K562 (cell line): ENCODE results near the gene CACNA2D4. TPM values are rescaled to one million over a fixed set of nuclear protein-coding genes. Genes with fewer than 3 reads are reported as not detected.
A peak's percentile ranks its signal among the peaks of the same experiment; 100 is the strongest.

Experiments used
- ATAC-seq: fragments of 200-7000 bp; cut with Tn5 transposase; 3 replicates; pipeline ENCODE4 v1.9.1; 2020; ENCODE audit warnings: moderate library complexity
- BruUV-seq: library from RNA; stranded (reverse); fragments of 400-500 nt; replicated peaks from 2 replicates; lab custom pipeline; 2021; lab: Mats Ljungman, UMichigan
- CTCF ChIA-PET: fragments of 300-600 bp; formaldehyde crosslinking; extraction: SDS; loops from one replicate; lab custom pipeline; 2021; ENCODE audit warnings: low intra/inter-chr PET ratio; lab: Yijun Ruan, JAX
- POLR2A ChIA-PET: fragments of 300-600, 350-650 bp; sonication (Branson Sonifier 250); formaldehyde crosslinking; extraction: SDS; loops from one replicate; lab custom pipeline; 2021; ENCODE audit warnings: antibody characterized with exemption, inconsistent platforms; lab: Yijun Ruan, JAX
- DNase-seq, 4 experiments: peaks; one replicate each; pipeline versions ENCODE4 v3.0.0 to v3.0.0-alpha.2; 2011 to 2018; ENCODE audit warnings: low spot score in 3 of 4, mixed read lengths in 3 of 4; ENCODE audit errors: extremely low read depth in 1 of 4
- FAIRE-seq: peaks from 2 replicates; lab custom pipeline; 2011; peaks lifted over from hg19 to GRCh38; lab: Jason Lieb, UNC
- H2AFZ ChIP-seq: 2 replicates; pipeline ENCODE4 v1.6.0; 2011; ENCODE audit warnings: low read depth, low read length, control low read depth, inconsistent platforms
- H3K27ac ChIP-seq: fragments of 200-600 bp; 3 replicates; pipeline ENCODE4 v1.8.0; 2011; ENCODE audit warnings: low read depth, mild to moderate bottlenecking, control low read depth, inconsistent platforms, low read length, moderate library complexity, mixed read lengths; ENCODE audit errors: extremely low read depth
- H3K27me3 ChIP-seq, 2 experiments: fragments of 300-600 bp in 1 of 2; 2 replicates in 1 of 2; 3 replicates in 1 of 2; pipeline versions ENCODE4 v1.6.0 to v1.8.0; 2011; ENCODE audit warnings: inconsistent platforms in 2 of 2, low read length in 2 of 2, mild to moderate bottlenecking in 1 of 2, mixed read lengths in 1 of 2, moderate library complexity in 1 of 2; ENCODE audit not compliant: control insufficient read depth in 2 of 2, insufficient read depth in 2 of 2
- H3K36me3 ChIP-seq: fragments of 300-600 bp; 3 replicates; pipeline ENCODE4 v1.8.0; 2011; ENCODE audit warnings: mild to moderate bottlenecking, low read length, inconsistent platforms; ENCODE audit not compliant: control insufficient read depth, insufficient read depth
- H3K4me1 ChIP-seq, 2 experiments: fragments of 200-600 bp in 1 of 2; replicated peaks in 1 of 2; 2 replicates in 1 of 2; 3 replicates in 1 of 2; pipeline versions ENCODE4 v1.5.1 to v1.8.0; 2011; ENCODE audit warnings: inconsistent platforms in 2 of 2, low read length in 2 of 2, mild to moderate bottlenecking in 1 of 2, mixed read lengths in 1 of 2, moderate library complexity in 1 of 2; ENCODE audit not compliant: control insufficient read depth in 2 of 2, insufficient read depth in 2 of 2
- H3K4me2 ChIP-seq: 2 replicates; pipeline ENCODE4 v1.6.1; 2011; ENCODE audit warnings: low read length, control low read depth, inconsistent platforms, mixed read lengths; ENCODE audit not compliant: insufficient read depth
- H3K4me3 ChIP-seq: fragments of 200-600 bp; sonication (generic), shearing (Covaris generic); 2 replicates; pipeline ENCODE4 v1.5.1; 2016; ENCODE audit warnings: control low read depth, inconsistent platforms
- H3K79me2 ChIP-seq: fragments of 200-600 bp; 3 replicates; pipeline ENCODE4 v1.8.0; 2011; ENCODE audit warnings: low read length, inconsistent platforms; ENCODE audit not compliant: control insufficient read depth, insufficient read depth
- H3K9ac ChIP-seq, 2 experiments: 2 replicates each; pipeline versions ENCODE4 v1.6.0 to v1.6.1; 2011; ENCODE audit warnings: low read depth in 2 of 2, low read length in 2 of 2, control low read depth in 1 of 2, inconsistent platforms in 1 of 2, mild to moderate bottlenecking in 1 of 2, mixed read lengths in 1 of 2; ENCODE audit not compliant: insufficient read depth in 1 of 2
- H3K9me1 ChIP-seq: one replicate; pipeline ENCODE4 v1.6.0; 2011; ENCODE audit warnings: inconsistent platforms, mild to moderate bottlenecking, low read length, moderate library complexity; ENCODE audit not compliant: control insufficient read depth, insufficient read depth
- H3K9me3 ChIP-seq: replicated peaks from 2 replicates; pipeline ENCODE4 v1.5.1; 2011; ENCODE audit warnings: low read depth, low read length, inconsistent platforms; ENCODE audit not compliant: control insufficient read depth, insufficient read depth
- H4K20me1 ChIP-seq: replicated peaks from 2 replicates; pipeline ENCODE4 v1.6.1; 2011; ENCODE audit warnings: low read length, inconsistent platforms, mixed read lengths; ENCODE audit not compliant: control insufficient read depth, insufficient read depth
- ARID1B ChIP-seq: fragments of 450-650 bp; IDR thresholded peaks from 2 replicates; pipeline ENCODE4 v1.6.1; 2016; ENCODE audit warnings: antibody characterized with exemption, mild to moderate bottlenecking, inconsistent platforms
- ETV1 ChIP-seq: fragments of 450-650 bp; conservative IDR thresholded peaks from 2 replicates; pipeline ENCODE4 v1.6.1; 2016; ENCODE audit warnings: missing genetic modification characterization, control low read depth, low read depth, missing compliant biosample characterization
- FOSL1 ChIP-seq: fragments of 200-800 bp; sonication (Bioruptor generic); conservative IDR thresholded peaks from 2 replicates; pipeline ENCODE4 v1.6.1; 2016; ENCODE audit warnings: missing genetic modification characterization, missing compliant biosample characterization
- FOXJ3 ChIP-seq: sonication (generic); formaldehyde crosslinking; IDR thresholded peaks from 2 replicates; pipeline ENCODE4 v1.4.0; 2020; ENCODE audit warnings: mild to moderate bottlenecking, missing genetic modification reagents
- GABPB1 ChIP-seq: sonication (generic); formaldehyde crosslinking; IDR thresholded peaks from 2 replicates; pipeline ENCODE4 v1.8.0; 2022; ENCODE audit warnings: mild to moderate bottlenecking, missing genetic modification reagents
- GTF2F1 ChIP-seq: IDR thresholded peaks from 2 replicates; pipeline ENCODE4 v1.6.1; 2011; ENCODE audit warnings: low read depth, low read length, improper control_type of control experiment
- JUN ChIP-seq, 2 experiments: sonication (generic) in 1 of 2; formaldehyde crosslinking in 1 of 2; IDR thresholded peaks; 2 replicates each; pipeline versions ENCODE4 v1.6.1 to v1.8.0; 2012 to 2022; ENCODE audit warnings: borderline replicate concordance in 2 of 2, mild to moderate bottlenecking in 2 of 2, improper control_type of control experiment in 1 of 2, low read depth in 1 of 2, low read length in 1 of 2, missing genetic modification reagents in 1 of 2
- JUNB ChIP-seq: fragments of 450-650 bp; formaldehyde crosslinking; conservative IDR thresholded peaks from 2 replicates; pipeline ENCODE4 v1.4.0; 2020; ENCODE audit warnings: mild to moderate bottlenecking
- JUND ChIP-seq, 2 experiments: IDR thresholded peaks; 2 replicates in 1 of 2; 3 replicates in 1 of 2; pipeline ENCODE4 v1.6.1; 2011; ENCODE audit warnings: borderline replicate concordance in 2 of 2, low read depth in 2 of 2, low read length in 2 of 2, improper control_type of control experiment in 1 of 2, missing biosample characterization in 1 of 2, missing genetic modification characterization in 1 of 2, missing genetic modification reagents in 1 of 2
- SMARCA4 ChIP-seq: fragments of 450-650 bp; IDR thresholded peaks from 2 replicates; pipeline ENCODE4 v1.6.1; 2016
- USF1 ChIP-seq: sonication (generic); formaldehyde crosslinking; IDR thresholded peaks from 2 replicates; pipeline ENCODE4 v1.9.0; 2022; ENCODE audit warnings: mild to moderate bottlenecking, missing genetic modification reagents
- ZNF431 ChIP-seq: sonication (generic); formaldehyde crosslinking; IDR thresholded peaks from 2 replicates; pipeline ENCODE4 v1.8.0; 2022; ENCODE audit warnings: mild to moderate bottlenecking, missing genetic modification reagents
- ZNF561 ChIP-seq: fragments of 450-650 bp; formaldehyde crosslinking; conservative IDR thresholded peaks from 2 replicates; pipeline ENCODE4 v1.4.0; 2020; ENCODE audit warnings: mild to moderate bottlenecking, moderate library complexity
- WGBS: fragments of 100-300 bp; shearing (Covaris generic); methylation state at CpG from one replicate; pipeline ENCODE4 v1.1.6; 2016; ENCODE audit warnings: low coverage, mixed read lengths; ENCODE audit not compliant: insufficient coverage; ENCODE audit errors: missing lambda C conversion rate; 5-methylcytosine and 5-hydroxymethylcytosine counted together
- in situ Hi-C: fragments of 300-500 bp; cut with MboI; formaldehyde crosslinking; loops from 4 replicates; pipeline ENCODE4 v1.15.0; 2018; ENCODE audit warnings: inconsistent platforms, mixed read lengths
- intact Hi-C: fragments of 100-400 bp; cut with micrococcal nuclease; formaldehyde crosslinking; loops from 2 replicates; pipeline ENCODE4 v1.14.2; 2022
- polyA plus RNA-seq, 8 experiments: library from polyadenylated mRNA; depleted of rRNA in 4 of 8; stranded (reverse) in 5 of 8; unstranded in 3 of 8; fragments of >200 nt; fragmentation: Nextera tagmentation in 2 of 8; fragmentation: Illumina TruSeq in 1 of 8; extraction: Ambion mirVana in 2 of 8; extraction: Trizol in 1 of 8; gene quantifications; 2 replicates each; pipeline versions ENCODE4 v1.2.1 to v1.2.3, GENCODE V29; 2011 to 2014; ENCODE audit warnings: inconsistent platforms in 1 of 8, missing spikeins in 1 of 8
- total RNA-seq, 7 experiments: library from RNA; depleted of rRNA in 6 of 7; stranded (reverse); fragments of >200 nt in 6 of 7; fragmentation: Illumina TruSeq in 2 of 7; extraction: Trizol in 2 of 7; gene quantifications; 2 replicates each; pipeline versions ENCODE4 v1.2.1 to v1.2.3, GENCODE V29; 2011 to 2021; ENCODE audit warnings: low replicate concordance in 1 of 7

Gene CACNA2D4
- total and polyA plus RNA-seq, 9 of the 15 experiments (the other 6 are each of a cell fraction or from before 2014, with no cell fraction given), result 0.04 to 0.69 (median 0.40) TPM; not detected in 3

- H3K79me2 ChIP-seq, result peaks cover 90% of the 10 kb centered on the region
- H4K20me1 ChIP-seq, result no peaks in the 10 kb centered on the region
- H2AFZ ChIP-seq, result no peak overlapping the region
- no peak overlapping the region for H3K9ac ChIP-seq
- no TSS peak for BruUV-seq
- in situ Hi-C loops (no loop called here), intact Hi-C loops (no loop called here)
- no peak overlapping the region for H3K4me3 ChIP-seq
- H3K36me3 ChIP-seq, result peaks cover 48% of the 10 kb centered on the region
- no peak for ATAC-seq
- H3K4me2 ChIP-seq, result no peak overlapping the region
- H3K27ac ChIP-seq, result no peak overlapping the region
- no peak for FAIRE-seq
- H3K9me1 ChIP-seq, result no peaks in the 10 kb centered on the region
- 89% methylated on average over 3 of the region's 3 CpGs for WGBS
- ChIA-PET POLR2A (interaction anchor here (0.6 kb wide), 1 partner anchor 11 kb away, joined by 4 read pairs; no protein-coding TSS in a partner anchor), CTCF (no interaction called here)
- no peak for TF ChIP-seq ZNF561 (CRISPR knock-in tag)
- H3K4me1 ChIP-seq, result peaks cover 0 to 2% of the 10 kb centered on the region in 2 experiments; a peak in 1 of 5 replicates
- H3K27me3 ChIP-seq, result no peaks in the 10 kb centered on the region
- no peaks in the 10 kb centered on the region for H3K9me3 ChIP-seq
- DNase-seq, result no peak
Observed at GRCh38 chr12:1761857-1762256, 156.6 kb downstream of the CACNA2D4 start.

- DNase-seq (peak in 2 of 4 experiments; percentile 14 to 44), ATAC-seq (peak; percentile 70), FAIRE-seq (peak; percentile 11)
- Histone ChIP-seq H3K4me3 (no peak overlapping the region), H3K27me3 (no peaks in the 10 kb centered on the region), H2AFZ (no peak overlapping the region), H4K20me1 (no peaks in the 10 kb centered on the region), H3K79me2 (peaks cover 83% of the 10 kb centered on the region), H3K4me1 (peaks cover 0 to 2% of the 10 kb centered on the region in 2 experiments; a peak in 1 of 5 replicates), H3K27ac (peak overlapping the region; percentile 38; the same call in 1 of the 3 replicates), H3K4me2 (no peak overlapping the region), H3K9me3 (no peaks in the 10 kb centered on the region), H3K36me3 (peaks cover 53% of the 10 kb centered on the region), H3K9ac (no peak overlapping the region), H3K9me1 (no peaks in the 10 kb centered on the region)
- POLR2A ChIA-PET, result interaction anchor here (0.6 kb wide), 1 partner anchor 126 kb away, joined by 4 read pairs; no protein-coding TSS in a partner anchor
- 50% methylated on average over 2 of the region's 2 CpGs for WGBS
- no TSS peak for BruUV-seq
- CTCF ChIA-PET, result no interaction called here
- intact Hi-C loops (no loop called here), in situ Hi-C loops (no loop called here)
- TF ChIP-seq FOSL1 (tag) (peak; percentile 85), FOXJ3 (CRISPR knock-in tag) (no peak), JUN (IDR thresholded peaks at IDR 0.05; ENCODE audit: borderline replicate concordance, low read depth, low read length) (0 out of 2 replicates have a peak, but pooled peaks have one; percentile 58), JUN (CRISPR knock-in tag; IDR thresholded peaks at IDR 0.05; ENCODE audit: borderline replicate concordance) (no peak), JUNB (CRISPR knock-in tag) (no peak), ETV1 (peak; percentile 38; the same call in 1 of the 2 replicates), GTF2F1 (no peak), ARID1B (peak; percentile 63), USF1 (CRISPR knock-in tag) (no peak), GABPB1 (CRISPR knock-in tag) (no peak), SMARCA4 (peak; percentile 66; the same call in 1 of the 2 replicates), ZNF431 (CRISPR knock-in tag) (no peak), JUND (IDR thresholded peaks at IDR 0.05; ENCODE audit: borderline replicate concordance, low read depth, low read length) (peak; percentile 80), JUND (tag; IDR thresholded peaks at IDR 0.05; ENCODE audit: borderline replicate concordance, low read depth, low read length) (peak; percentile 48; the same call in 1 of the 3 replicates)
Observed at GRCh38 chr12:1760566-1761382, 157.7 kb downstream of the CACNA2D4 start.
